ENCODE results near the gene STUB1. TPM values are rescaled to one million over a fixed set of nuclear protein-coding genes. Genes with fewer than 3 reads are reported as not detected.

STUB1 gene
- total RNA-seq, 2 experiments from 2014 or later: 72.4 to 85.5 TPM

DNA sequence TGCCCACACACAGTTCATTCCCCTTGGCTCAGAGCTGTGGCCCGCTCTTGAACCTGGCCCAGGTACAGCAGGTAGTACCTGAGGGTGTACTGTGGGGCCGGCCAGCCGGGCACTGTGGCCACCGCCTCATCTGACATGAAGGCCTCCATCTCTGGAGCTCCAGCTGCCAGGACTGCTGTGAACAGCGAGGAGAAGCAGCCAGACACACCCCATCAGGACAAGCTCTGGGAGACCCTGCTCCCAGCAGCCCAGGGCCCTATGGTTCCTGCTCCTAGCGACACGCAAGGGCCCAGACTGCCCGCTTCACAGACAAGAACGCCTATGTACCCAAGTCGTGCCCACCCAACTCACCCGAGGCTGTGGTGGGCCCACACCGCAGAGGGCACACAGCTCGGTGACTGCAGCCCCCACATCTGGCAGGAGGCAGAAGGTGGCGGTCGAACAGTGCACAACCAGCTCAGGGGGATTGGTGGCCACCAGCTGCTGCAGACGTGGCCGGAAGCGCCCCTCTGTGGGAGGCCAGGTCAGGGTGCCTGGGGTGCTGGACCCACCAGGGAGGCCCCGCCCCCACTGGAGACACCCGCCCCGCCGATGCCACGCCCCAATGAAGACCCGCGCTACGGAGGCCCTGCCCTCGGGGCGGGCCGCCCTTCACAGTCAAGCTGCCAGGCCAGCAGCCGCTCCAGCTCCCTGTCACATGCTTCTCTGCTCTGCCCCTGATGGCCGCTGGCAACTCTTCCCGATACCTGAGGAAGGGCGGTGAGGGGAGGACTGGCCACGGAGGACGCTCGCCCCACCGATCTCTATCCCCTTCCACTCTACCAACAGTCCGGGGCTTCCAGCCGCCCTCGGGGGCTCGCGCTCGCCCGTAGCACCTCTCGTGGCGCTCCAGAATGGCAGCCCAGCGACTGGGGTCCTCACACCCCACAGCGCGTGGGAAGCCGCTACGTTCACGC is 1.1 kb upstream of the STUB1 start:
- no peak overlapping the region for H2AFZ ChIP-seq (ENCODE audit: low read length)
- ChIA-PET POLR2A (interaction anchor here (0.6 to 1.2 kb wide), 2 partner anchors 9 to 263 kb away, joined by 3 to 4 read pairs; no protein-coding TSS in a partner anchor), CTCF (ENCODE audit: unreplicated experiment) (interaction anchor here (0.6 kb wide), 1 partner anchor 110 kb away, joined by 3 read pairs; no protein-coding TSS in a partner anchor)
- peak overlapping the region; percentile 58 for H3K4me3 ChIP-seq (ENCODE audit: low read depth, low read length, poor library complexity, severe bottlenecking)
- H3K4me1 ChIP-seq (ENCODE audit: insufficient read depth, low read length, poor library complexity, severe bottlenecking): peaks cover 35% of the 10 kb centered on the region
- peaks cover 28% of the 10 kb centered on the region for H3K36me3 ChIP-seq (ENCODE audit: insufficient read depth, low read length)
- peaks cover 5% of the 10 kb centered on the region; the same call in 1 of the 2 replicates for H4K20me1 ChIP-seq (ENCODE audit: insufficient read depth, low read length)
- H3K9me2 ChIP-seq (ENCODE audit: insufficient read depth, low read length): no peaks in the 10 kb centered on the region
- peaks cover 25% of the 10 kb centered on the region; the same call in 1 of the 2 replicates for H3K79me2 ChIP-seq (ENCODE audit: insufficient read depth, low read depth, low read length)
- no peaks in the 10 kb centered on the region for H3K9me3 ChIP-seq (ENCODE audit: low read length)
- intact Hi-C loops (cut with micrococcal nuclease; ENCODE audit: unreplicated experiment): loop anchor here (1.0 kb wide), 1 partner anchor 11 kb away; the partner anchor contains the start of gene RHOT2
- no TSS peak for BruUV-seq (replicated peaks)
- peak; percentile 64 for DNase-seq (ENCODE audit: low spot score)
- no peak overlapping the region for H3K27ac ChIP-seq (ENCODE audit: low read depth, low read length, poor library complexity, severe bottlenecking)
- TF ChIP-seq, protein P1, sequence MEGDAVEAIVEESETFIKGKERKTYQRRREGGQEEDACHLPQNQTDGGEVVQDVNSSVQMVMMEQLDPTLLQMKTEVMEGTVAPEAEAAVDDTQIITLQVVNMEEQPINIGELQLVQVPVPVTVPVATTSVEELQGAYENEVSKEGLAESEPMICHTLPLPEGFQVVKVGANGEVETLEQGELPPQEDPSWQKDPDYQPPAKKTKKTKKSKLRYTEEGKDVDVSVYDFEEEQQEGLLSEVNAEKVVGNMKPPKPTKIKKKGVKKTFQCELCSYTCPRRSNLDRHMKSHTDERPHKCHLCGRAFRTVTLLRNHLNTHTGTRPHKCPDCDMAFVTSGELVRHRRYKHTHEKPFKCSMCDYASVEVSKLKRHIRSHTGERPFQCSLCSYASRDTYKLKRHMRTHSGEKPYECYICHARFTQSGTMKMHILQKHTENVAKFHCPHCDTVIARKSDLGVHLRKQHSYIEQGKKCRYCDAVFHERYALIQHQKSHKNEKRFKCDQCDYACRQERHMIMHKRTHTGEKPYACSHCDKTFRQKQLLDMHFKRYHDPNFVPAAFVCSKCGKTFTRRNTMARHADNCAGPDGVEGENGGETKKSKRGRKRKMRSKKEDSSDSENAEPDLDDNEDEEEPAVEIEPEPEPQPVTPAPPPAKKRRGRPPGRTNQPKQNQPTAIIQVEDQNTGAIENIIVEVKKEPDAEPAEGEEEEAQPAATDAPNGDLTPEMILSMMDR (conservative IDR thresholded peaks at IDR 0.05; ENCODE audit: low read length): no peak
- no peak for TF ChIP-seq EZH2phosphoT487 (IDR thresholded peaks at IDR 0.05; ENCODE audit: borderline replicate concordance, low read depth, low read length)
- H3K4me2 ChIP-seq (ENCODE audit: low read length): peak overlapping the region; percentile 88

DNA sequence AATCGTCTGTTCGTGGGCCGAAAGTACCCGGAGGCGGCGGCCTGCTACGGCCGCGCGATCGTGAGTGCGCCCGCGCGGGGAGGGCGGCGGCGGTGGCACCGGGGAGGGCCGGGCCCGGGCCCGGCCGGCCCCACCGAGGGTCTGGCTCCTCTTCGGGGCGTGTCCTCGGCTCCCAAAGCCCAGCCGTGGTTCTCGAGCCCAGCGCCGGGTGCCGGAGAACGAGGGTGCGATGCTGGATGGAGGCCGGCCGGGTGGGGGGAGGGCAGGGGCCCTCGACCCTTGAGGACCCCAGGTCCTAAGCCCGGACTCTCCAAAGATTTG is 375 bp downstream of the STUB1 start:
- peak overlapping the region; percentile 82 for H3K4me3 ChIP-seq (ENCODE audit: low read depth, low read length, poor library complexity, severe bottlenecking)

More for the DNA sequence above, 375 bp downstream of the STUB1 start:
- H4K20me1 ChIP-seq (ENCODE audit: insufficient read depth, low read length): peaks cover 5% of the 10 kb centered on the region; the same call in 1 of the 2 replicates
- DNase-seq (ENCODE audit: low spot score): no peak
- H3K36me3 ChIP-seq (ENCODE audit: insufficient read depth, low read length): peaks cover 29% of the 10 kb centered on the region
- H3K9me3 ChIP-seq (ENCODE audit: low read length): no peaks in the 10 kb centered on the region
- ChIA-PET CTCF (ENCODE audit: unreplicated experiment) (interaction anchor here (1.0 kb wide), 1 partner anchor 9 kb away, joined by 4 read pairs; the partner anchor contains the start of gene WDR24), POLR2A (no interaction called here)
- intact Hi-C loops (cut with micrococcal nuclease; ENCODE audit: unreplicated experiment): loop anchor here (5.0 kb wide), 1 partner anchor 42 kb away; the partner anchor contains the start of gene ANTKMT
- no peaks in the 10 kb centered on the region for H3K9me2 ChIP-seq (ENCODE audit: insufficient read depth, low read length)
- H3K4me2 ChIP-seq (ENCODE audit: low read length): peak overlapping the region; percentile 88
- peaks cover 40% of the 10 kb centered on the region for H3K4me1 ChIP-seq (ENCODE audit: insufficient read depth, low read length, poor library complexity, severe bottlenecking)
- peaks cover 25% of the 10 kb centered on the region; the same call in 1 of the 2 replicates for H3K79me2 ChIP-seq (ENCODE audit: insufficient read depth, low read depth, low read length)
- peak overlapping the region; percentile 63 for H3K27ac ChIP-seq (ENCODE audit: low read depth, low read length, poor library complexity, severe bottlenecking)
- no peak overlapping the region for H2AFZ ChIP-seq (ENCODE audit: low read length)
- TF ChIP-seq, protein P1 (conservative IDR thresholded peaks at IDR 0.05; ENCODE audit: low read length): no peak
- no peak for TF ChIP-seq EZH2phosphoT487 (IDR thresholded peaks at IDR 0.05; ENCODE audit: borderline replicate concordance, low read depth, low read length)
- no TSS peak for BruUV-seq (replicated peaks)

All from OCI-LY7 (cell line).